Endothelial cell (in vitro differentiated cells): Measurements from ENCODE around the gene HOXD4. TPM values are rescaled to one million over a fixed set of nuclear protein-coding genes. Genes with fewer than 3 reads are reported as not detected.
A peak's percentile ranks its signal among the peaks of the same experiment; 100 is the strongest.

Experiments used
- DNase-seq: peaks from one replicate; pipeline ENCODE4 v3.0.0; 2021; ENCODE audit warnings: low spot score
- H3K27ac Mint-ChIP-seq: one replicate; pipeline ENCODE4 v1.8.0; 2021; ENCODE audit warnings: mixed read lengths, inconsistent platforms; ENCODE audit not compliant: unreplicated experiment
- H3K27me3 Mint-ChIP-seq: one replicate; pipeline ENCODE4 v1.8.0; 2021; ENCODE audit warnings: mild to moderate bottlenecking, moderate library complexity, mixed read lengths, inconsistent platforms; ENCODE audit not compliant: unreplicated experiment
- H3K36me3 Mint-ChIP-seq: one replicate; pipeline ENCODE4 v1.8.0; 2021; ENCODE audit warnings: mild to moderate bottlenecking, low read depth, mixed read lengths, inconsistent platforms; ENCODE audit not compliant: unreplicated experiment
- H3K4me1 Mint-ChIP-seq: one replicate; pipeline ENCODE4 v1.8.0; 2021; ENCODE audit warnings: mild to moderate bottlenecking, mixed read lengths, inconsistent platforms; ENCODE audit not compliant: unreplicated experiment
- H3K4me3 Mint-ChIP-seq: one replicate; pipeline ENCODE4 v1.8.0; 2021; ENCODE audit warnings: mild to moderate bottlenecking, mixed read lengths, inconsistent platforms; ENCODE audit not compliant: unreplicated experiment
- H3K9me3 Mint-ChIP-seq: one replicate; pipeline ENCODE4 v1.8.0; 2021; ENCODE audit warnings: mixed read lengths, inconsistent platforms; ENCODE audit not compliant: unreplicated experiment
- CTCF ChIP-seq: fragments of 200-600 bp; sonication (generic); IDR thresholded peaks from one replicate; pipeline ENCODE4 v1.5.0; 2021; ENCODE audit warnings: antibody characterized with exemption; ENCODE audit not compliant: unreplicated experiment
- total RNA-seq: library from RNA; stranded (reverse); fragmentation: NEBNext Ultra II Directional; extraction: Animal tissue kit (Norgen Biotek cat#: 25700); gene quantifications from one replicate; pipeline ENCODE4 v1.2.1, GENCODE V29; 2021; ENCODE audit not compliant: unreplicated experiment

HOXD4 gene
- total RNA-seq, 1 donor from 2014 or later: 3.5 TPM

DNA sequence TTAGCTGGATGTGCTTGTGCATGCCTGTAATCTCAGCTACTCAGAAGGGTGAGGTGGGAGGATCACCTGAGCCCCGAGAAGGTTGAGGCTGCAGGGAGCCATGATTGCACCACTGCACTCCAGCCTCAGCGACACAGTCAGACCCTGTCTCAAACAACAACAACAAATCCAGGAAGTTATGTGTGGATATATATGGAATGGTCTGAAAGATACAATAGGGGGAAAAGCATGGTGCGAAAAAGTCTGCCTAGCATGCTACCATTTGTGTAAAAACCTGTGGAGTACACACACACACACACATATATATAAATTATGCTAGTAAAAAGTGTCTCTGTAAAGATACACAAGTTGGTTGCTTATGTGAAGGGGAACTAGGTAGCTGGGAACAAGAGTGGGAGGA lies 30.2 kb downstream of the HOXD4 start:
- no peak overlapping the region for H3K27ac Mint-ChIP-seq
- H3K36me3 Mint-ChIP-seq: peaks cover 9% of the 10 kb centered on the region
- no peak for TF ChIP-seq CTCF
- peaks cover 29% of the 10 kb centered on the region for H3K27me3 Mint-ChIP-seq
- DNase-seq: no peak
- peaks cover 28% of the 10 kb centered on the region for H3K4me1 Mint-ChIP-seq
- no peak overlapping the region for H3K4me3 Mint-ChIP-seq
- H3K9me3 Mint-ChIP-seq: no peaks in the 10 kb centered on the region

- H3K27me3 Mint-ChIP-seq: peaks cover 21% of the 10 kb centered on the region
- TF ChIP-seq CTCF: no peak
- peaks cover 28% of the 10 kb centered on the region for H3K4me1 Mint-ChIP-seq
- DNase-seq: no peak
- H3K4me3 Mint-ChIP-seq: no peak overlapping the region
- no peaks in the 10 kb centered on the region for H3K9me3 Mint-ChIP-seq
- peaks cover 5% of the 10 kb centered on the region for H3K36me3 Mint-ChIP-seq
- no peak overlapping the region for H3K27ac Mint-ChIP-seq
Measured at GRCh38 chr2:176182671-176183070, 31.3 kb downstream of the HOXD4 start.

GRCh38 chr2:176184749-176185148 lies 33.4 kb downstream of the HOXD4 start:
- no peak overlapping the region for H3K4me3 Mint-ChIP-seq
- DNase-seq: no peak
- H3K27ac Mint-ChIP-seq: no peak overlapping the region
- H3K27me3 Mint-ChIP-seq: peaks cover 18% of the 10 kb centered on the region
- peaks cover 9% of the 10 kb centered on the region for H3K36me3 Mint-ChIP-seq
- no peak for TF ChIP-seq CTCF
- H3K9me3 Mint-ChIP-seq: no peaks in the 10 kb centered on the region
- peaks cover 32% of the 10 kb centered on the region for H3K4me1 Mint-ChIP-seq

GRCh38 chr2:176186024-176186423 lies 34.7 kb downstream of the HOXD4 start:
- H3K36me3 Mint-ChIP-seq: peaks cover 9% of the 10 kb centered on the region
- no peak for DNase-seq
- peaks cover 17% of the 10 kb centered on the region for H3K27me3 Mint-ChIP-seq
- TF ChIP-seq CTCF: no peak
- H3K4me1 Mint-ChIP-seq: peaks cover 33% of the 10 kb centered on the region
- peak overlapping the region; percentile 71 for H3K27ac Mint-ChIP-seq
- no peaks in the 10 kb centered on the region for H3K9me3 Mint-ChIP-seq
- H3K4me3 Mint-ChIP-seq: peak overlapping the region; percentile 13

- Mint-ChIP-seq H3K27ac (peak overlapping the region; percentile 69), H3K4me3 (peak overlapping the region; percentile 94), H3K36me3 (peaks cover 9% of the 10 kb centered on the region), H3K9me3 (no peaks in the 10 kb centered on the region), H3K4me1 (peaks cover 37% of the 10 kb centered on the region), H3K27me3 (peaks cover 17% of the 10 kb centered on the region)
- peak; percentile 33 for DNase-seq
- TF ChIP-seq CTCF: no peak
Measured at GRCh38 chr2:176187200-176187898, 36.0 kb downstream of the HOXD4 start.
